ENCODE data around the gene ENOX1.

- TF ChIP-seq, protein P1, sequence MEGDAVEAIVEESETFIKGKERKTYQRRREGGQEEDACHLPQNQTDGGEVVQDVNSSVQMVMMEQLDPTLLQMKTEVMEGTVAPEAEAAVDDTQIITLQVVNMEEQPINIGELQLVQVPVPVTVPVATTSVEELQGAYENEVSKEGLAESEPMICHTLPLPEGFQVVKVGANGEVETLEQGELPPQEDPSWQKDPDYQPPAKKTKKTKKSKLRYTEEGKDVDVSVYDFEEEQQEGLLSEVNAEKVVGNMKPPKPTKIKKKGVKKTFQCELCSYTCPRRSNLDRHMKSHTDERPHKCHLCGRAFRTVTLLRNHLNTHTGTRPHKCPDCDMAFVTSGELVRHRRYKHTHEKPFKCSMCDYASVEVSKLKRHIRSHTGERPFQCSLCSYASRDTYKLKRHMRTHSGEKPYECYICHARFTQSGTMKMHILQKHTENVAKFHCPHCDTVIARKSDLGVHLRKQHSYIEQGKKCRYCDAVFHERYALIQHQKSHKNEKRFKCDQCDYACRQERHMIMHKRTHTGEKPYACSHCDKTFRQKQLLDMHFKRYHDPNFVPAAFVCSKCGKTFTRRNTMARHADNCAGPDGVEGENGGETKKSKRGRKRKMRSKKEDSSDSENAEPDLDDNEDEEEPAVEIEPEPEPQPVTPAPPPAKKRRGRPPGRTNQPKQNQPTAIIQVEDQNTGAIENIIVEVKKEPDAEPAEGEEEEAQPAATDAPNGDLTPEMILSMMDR (conservative IDR thresholded peaks at IDR 0.05) = no peak
- no peak for TF ChIP-seq ZFX (IDR thresholded peaks at IDR 0.05)
Observed at GRCh38 chr13:43388282-43389034, 398.3 kb downstream of the ENOX1 start.

Data from C4-2B (cell line).